Kidney (tissue), 14 donors: ENCODE measurements around the gene NKIRAS1. TPM values are rescaled to one million over a fixed set of nuclear protein-coding genes. Genes with fewer than 3 reads are reported as not detected.
"Not testable (repeated sequence)": the region's sequence is repeated elsewhere in the genome, so short reads cannot be mapped to it uniquely, and the experiment has no call there.

Source experiments
- DNase-seq, 5 donors: peaks; one replicate each; pipeline ENCODE4 v3.0.0-alpha.2; 2013 to 2020
- FAIRE-seq: peaks from 2 replicates; lab custom pipeline; 2012; peaks lifted over from hg19 to GRCh38; lab: Jason Lieb, UNC
- H3K27ac ChIP-seq, 2 donors: one replicate each; pipeline ENCODE4 v1.7.0; 2013; ENCODE audit warnings: low read depth in 2 of 2, low read length in 2 of 2, inconsistent platforms in 1 of 2
- H3K27me3 ChIP-seq: one replicate; pipeline ENCODE4 v1.7.1; 2013; ENCODE audit warnings: low read length, inconsistent platforms; ENCODE audit not compliant: control insufficient read depth, insufficient read depth
- H3K36me3 ChIP-seq, 3 donors: one replicate each; pipeline versions ENCODE4 v1.7.0 to v1.7.1; 2013; ENCODE audit warnings: low read length in 3 of 3, control low read depth in 1 of 3, inconsistent platforms in 1 of 3; ENCODE audit not compliant: insufficient read depth in 3 of 3, control insufficient read depth in 2 of 3
- H3K4me1 ChIP-seq, 3 donors: one replicate each; pipeline versions ENCODE4 v1.7.0 to v1.7.1; 2013; ENCODE audit warnings: low read length in 3 of 3, inconsistent platforms in 1 of 3, low read depth in 1 of 3; ENCODE audit not compliant: control insufficient read depth in 2 of 3, insufficient read depth in 2 of 3
- H3K4me3 ChIP-seq, 3 donors: one replicate each; pipeline versions ENCODE4 v1.7.0 to v1.8.1; 2013; ENCODE audit warnings: low read length in 3 of 3, control low read depth in 1 of 3, inconsistent platforms in 1 of 3
- H3K9ac ChIP-seq, 3 donors: one replicate each; pipeline versions ENCODE4 v1.7.0 to v1.7.1; 2013; ENCODE audit warnings: low read length in 3 of 3, control low read depth in 1 of 3, inconsistent platforms in 1 of 3
- H3K9me3 ChIP-seq, 3 donors: one replicate each; pipeline versions ENCODE4 v1.7.0 to v1.7.1; 2013; ENCODE audit warnings: low read length in 3 of 3, control low read depth in 1 of 3, inconsistent platforms in 1 of 3; ENCODE audit not compliant: control insufficient read depth in 2 of 3, insufficient read depth in 1 of 3
- intact Hi-C: fragments of 100-400 bp; cut with DNase I; formaldehyde crosslinking; loops from one replicate; pipeline ENCODE4 v1.11.1; 2022
- polyA plus RNA-seq: library from polyadenylated mRNA; stranded (reverse); fragments of 350-450 nt; fragmentation: Illumina TruSeq; extraction: RNeasy Lipid Tissue Mini Kit (QIAGEN cat#74804); gene quantifications from one replicate; pipeline ENCODE4 v1.2.3, GENCODE V29; 2014; ENCODE audit warnings: low read depth, low replicate concordance; ENCODE audit not compliant: insufficient read depth
- total RNA-seq: library from RNA; stranded (reverse); fragmentation: NEBNext Ultra II Directional; extraction: Animal tissue kit (Norgen Biotek cat#: 25700); gene quantifications from one replicate; pipeline ENCODE4 v1.2.1, GENCODE V29; 2021
- TF ChIP-seq, protein P1 (sequence below): IDR thresholded peaks from 3 replicates; pipeline ENCODE4 v1.5.1; 2012; ENCODE audit warnings: mild to moderate bottlenecking, moderate library complexity, borderline replicate concordance; ENCODE audit not compliant: insufficient read depth; ENCODE audit errors: extremely low read depth
- donor health status: control.
- donor health status: control.
- donor health status: control.
- donor health status: control.
- donor health status: control.
- donor health status: DM: yes; HTN: yes; CAD: no.
- donor health status: Normal renal cell carcinoma (clear cell type).

NKIRAS1 gene
- total and polyA plus RNA-seq, 2 donors from 2014 or later, result 7.1 to 17.2 TPM

DNA sequence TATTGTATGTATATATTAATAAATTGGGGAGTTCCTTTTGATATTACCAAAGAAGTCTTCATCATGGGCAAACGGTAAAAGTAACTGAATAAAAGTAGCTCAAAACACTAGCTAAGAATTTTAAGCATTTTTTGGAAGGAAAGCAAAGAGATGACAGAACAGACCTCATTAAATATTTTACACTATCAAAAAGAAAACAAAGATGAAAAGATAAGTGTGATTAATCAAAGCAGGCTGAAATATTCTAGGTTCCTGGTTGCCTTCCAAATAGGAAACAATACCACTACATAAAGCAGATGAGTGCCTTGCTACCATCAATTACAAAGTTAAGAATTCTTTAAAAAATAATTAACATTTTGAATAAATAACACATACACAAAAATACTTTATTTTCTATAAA lies 3.6 kb downstream of the NKIRAS1 start:
- FAIRE-seq (no peak), DNase-seq (no peak)
- no peak overlapping the region for H3K9ac ChIP-seq
- no peaks in the 10 kb centered on the region for H3K27me3 ChIP-seq
- TF ChIP-seq, protein P1, sequence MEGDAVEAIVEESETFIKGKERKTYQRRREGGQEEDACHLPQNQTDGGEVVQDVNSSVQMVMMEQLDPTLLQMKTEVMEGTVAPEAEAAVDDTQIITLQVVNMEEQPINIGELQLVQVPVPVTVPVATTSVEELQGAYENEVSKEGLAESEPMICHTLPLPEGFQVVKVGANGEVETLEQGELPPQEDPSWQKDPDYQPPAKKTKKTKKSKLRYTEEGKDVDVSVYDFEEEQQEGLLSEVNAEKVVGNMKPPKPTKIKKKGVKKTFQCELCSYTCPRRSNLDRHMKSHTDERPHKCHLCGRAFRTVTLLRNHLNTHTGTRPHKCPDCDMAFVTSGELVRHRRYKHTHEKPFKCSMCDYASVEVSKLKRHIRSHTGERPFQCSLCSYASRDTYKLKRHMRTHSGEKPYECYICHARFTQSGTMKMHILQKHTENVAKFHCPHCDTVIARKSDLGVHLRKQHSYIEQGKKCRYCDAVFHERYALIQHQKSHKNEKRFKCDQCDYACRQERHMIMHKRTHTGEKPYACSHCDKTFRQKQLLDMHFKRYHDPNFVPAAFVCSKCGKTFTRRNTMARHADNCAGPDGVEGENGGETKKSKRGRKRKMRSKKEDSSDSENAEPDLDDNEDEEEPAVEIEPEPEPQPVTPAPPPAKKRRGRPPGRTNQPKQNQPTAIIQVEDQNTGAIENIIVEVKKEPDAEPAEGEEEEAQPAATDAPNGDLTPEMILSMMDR, result no peak
- H3K27ac ChIP-seq, result no peak overlapping the region
- H3K9me3 ChIP-seq, result no peaks in the 10 kb centered on the region
- intact Hi-C loops, result no loop called here
- H3K4me3 ChIP-seq, result no peak overlapping the region
- peaks cover 2 to 14% (median 10%) of the 10 kb centered on the region in 3 donors for H3K4me1 ChIP-seq
- peaks cover 0 to 7% (median 5%) of the 10 kb centered on the region in 3 donors for H3K36me3 ChIP-seq

DNA sequence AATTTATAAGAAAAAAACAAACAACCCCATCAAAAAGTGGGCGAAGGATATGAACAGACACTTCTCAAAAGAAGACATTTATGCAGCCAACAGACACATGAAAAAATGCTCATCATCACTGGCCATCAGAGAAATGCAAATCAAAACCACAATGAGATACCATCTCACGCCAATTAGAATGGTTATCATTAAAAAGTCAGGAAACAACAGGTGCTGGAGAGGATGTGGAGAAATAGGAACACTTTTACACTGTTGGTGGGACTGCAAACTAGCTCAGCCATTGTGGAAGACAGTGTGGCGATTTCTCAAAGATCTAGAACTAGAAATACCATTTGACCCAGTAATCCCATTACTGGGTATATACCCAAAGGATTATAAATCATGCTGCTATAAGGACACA lies 4.5 kb downstream of the NKIRAS1 start:
- intact Hi-C loops, H3K9me3 ChIP-seq, H3K4me3 ChIP-seq, H3K27ac ChIP-seq, H3K36me3 ChIP-seq, H3K27me3 ChIP-seq, DNase-seq, FAIRE-seq, H3K9ac ChIP-seq: not testable (repeated sequence)
- peaks cover 2 to 11% (median 10%) of the 10 kb centered on the region in 3 donors for H3K4me1 ChIP-seq

DNA sequence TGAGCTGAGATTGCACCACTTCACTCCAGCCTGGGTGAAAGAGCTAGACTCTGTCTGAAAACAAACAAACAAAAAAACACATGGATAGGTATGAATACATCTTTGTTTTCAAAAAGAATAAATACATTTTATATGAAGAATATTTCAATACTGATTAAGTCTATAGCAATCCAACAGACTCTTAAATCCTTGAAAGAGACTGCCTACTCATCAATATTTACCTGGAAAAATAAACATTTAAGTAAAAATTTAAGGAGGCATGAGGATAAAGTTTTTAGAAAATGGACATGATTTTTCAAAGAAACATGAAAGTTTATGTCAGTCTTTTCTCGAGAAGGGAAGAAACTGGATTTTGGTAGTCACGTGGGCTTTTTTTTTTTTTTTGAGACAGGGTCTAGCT lies 5.4 kb downstream of the NKIRAS1 start:
- no peaks in the 10 kb centered on the region for H3K27me3 ChIP-seq
- no peak overlapping the region for H3K27ac ChIP-seq
- TF ChIP-seq, protein P1, result no peak
- intact Hi-C loops, result no loop called here
- DNase-seq (no peak), FAIRE-seq (no peak)
- no peaks in the 10 kb centered on the region for H3K9me3 ChIP-seq
- no peak overlapping the region for H3K4me3 ChIP-seq
- no peak overlapping the region for H3K9ac ChIP-seq
- H3K4me1 ChIP-seq, result peaks cover 2 to 11% (median 10%) of the 10 kb centered on the region in 3 donors
- H3K36me3 ChIP-seq, result peaks cover 0 to 7% (median 5%) of the 10 kb centered on the region in 3 donors

DNA sequence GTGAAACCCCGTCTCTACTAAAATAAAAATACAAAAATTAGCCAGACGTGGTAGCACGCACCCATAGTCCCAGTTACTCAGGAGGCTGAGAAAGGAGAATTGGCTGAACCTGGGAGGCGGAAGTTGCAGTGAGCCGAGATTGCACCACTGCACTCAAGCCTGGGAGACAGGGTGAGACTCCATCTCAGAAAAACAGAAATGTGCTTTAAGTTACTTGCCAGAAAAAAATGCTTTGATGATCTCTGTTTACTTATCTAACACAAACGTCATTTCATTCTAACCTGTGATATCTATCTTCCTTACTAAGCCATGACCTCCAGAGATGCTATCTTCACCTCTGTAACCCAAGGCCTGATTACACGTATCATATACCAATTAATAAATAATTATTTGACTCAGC lies 7.4 kb downstream of the NKIRAS1 start:
- TF ChIP-seq, protein P1, result no peak
- no peak for FAIRE-seq
- H3K9me3 ChIP-seq, result no peaks in the 10 kb centered on the region
- H3K4me3 ChIP-seq, result no peak overlapping the region
- H3K4me1 ChIP-seq, result peaks cover 0 to 8% (median 4%) of the 10 kb centered on the region in 3 donors
- intact Hi-C loops, result no loop called here
- DNase-seq, result no peak
- no peak overlapping the region for H3K27ac ChIP-seq
- H3K9ac ChIP-seq, result no peak overlapping the region
- H3K36me3 ChIP-seq, result peaks cover 0 to 7% (median 5%) of the 10 kb centered on the region in 3 donors
- no peaks in the 10 kb centered on the region for H3K27me3 ChIP-seq
